Measurements from ENCODE around the gene NCKAP1. TPM values are rescaled to one million over a fixed set of nuclear protein-coding genes. Genes with fewer than 3 reads are reported as not detected.

NCKAP1 gene
- total RNA-seq, 1 donor = 1.6 TPM

GRCh38 chr2:182952741-182953450, 85.4 kb downstream of the NCKAP1 start:
- no peak for DNase-seq (ENCODE audit: low read depth in 2 of 3, low spot score in 2 of 3)

- DNase-seq (ENCODE audit: low read depth in 2 of 3, low spot score in 2 of 3) = no peak
Measured at GRCh38 chr2:182951948-182952663, 86.2 kb downstream of the NCKAP1 start.

GRCh38 chr2:182950546-182950945, 87.7 kb downstream of the NCKAP1 start:
- no peak for DNase-seq (ENCODE audit: low read depth in 2 of 3, low spot score in 2 of 3)

GRCh38 chr2:182949572-182950189, 88.6 kb downstream of the NCKAP1 start:
- no peak for DNase-seq (ENCODE audit: low read depth in 2 of 3, low spot score in 2 of 3)

GRCh38 chr2:182949052-182949451, 89.2 kb downstream of the NCKAP1 start:
- no peak for DNase-seq (ENCODE audit: low read depth in 2 of 3, low spot score in 2 of 3)

- DNase-seq (ENCODE audit: low read depth in 2 of 3, low spot score in 2 of 3) = no peak
Measured at GRCh38 chr2:182946958-182947369, 91.3 kb downstream of the NCKAP1 start.

- no peak for DNase-seq (ENCODE audit: low read depth in 2 of 3, low spot score in 2 of 3)
Measured at GRCh38 chr2:182943339-182943738, 94.9 kb downstream of the NCKAP1 start.

GRCh38 chr2:182942756-182943155, 95.5 kb downstream of the NCKAP1 start:
- no peak for DNase-seq (ENCODE audit: low read depth in 2 of 3, low spot score in 2 of 3)

- DNase-seq (ENCODE audit: low read depth in 2 of 3, low spot score in 2 of 3) = peak in 1 of 3 donors; percentile 34
Measured at GRCh38 chr2:182941919-182942318, 96.3 kb downstream of the NCKAP1 start.

GRCh38 chr2:182941121-182941722, 97.0 kb downstream of the NCKAP1 start:
- no peak for DNase-seq (ENCODE audit: low read depth in 2 of 3, low spot score in 2 of 3)

GRCh38 chr2:182937870-182938269, 100.4 kb downstream of the NCKAP1 start:
- no peak for DNase-seq (ENCODE audit: low read depth in 2 of 3, low spot score in 2 of 3)

- DNase-seq (ENCODE audit: low read depth in 2 of 3, low spot score in 2 of 3) = no peak
Measured at GRCh38 chr2:182933629-182934028, 104.6 kb downstream of the NCKAP1 start.

- DNase-seq (ENCODE audit: low read depth in 2 of 3, low spot score in 2 of 3) = no peak
Measured at GRCh38 chr2:182929972-182930371, 108.3 kb downstream of the NCKAP1 start.

- no peak for DNase-seq (ENCODE audit: low read depth in 2 of 3, low spot score in 2 of 3)
Measured at GRCh38 chr2:182924306-182924705, 114.0 kb downstream of the NCKAP1 start.

GRCh38 chr2:182921234-182921633, 117.0 kb downstream of the NCKAP1 start:
- no peak for DNase-seq (ENCODE audit: low read depth in 2 of 3, low spot score in 2 of 3)

GRCh38 chr2:182920631-182921056, 117.6 kb downstream of the NCKAP1 start:
- no peak for DNase-seq (ENCODE audit: low read depth in 2 of 3, low spot score in 2 of 3)

- no peak for DNase-seq (ENCODE audit: low read depth in 2 of 3, low spot score in 2 of 3)
Measured at GRCh38 chr2:182920089-182920488, 118.2 kb downstream of the NCKAP1 start.

GRCh38 chr2:182918961-182919652, 119.2 kb downstream of the NCKAP1 start:
- no peak for DNase-seq (ENCODE audit: low read depth in 2 of 3, low spot score in 2 of 3)

GRCh38 chr2:182917924-182918323, 120.3 kb downstream of the NCKAP1 start:
- DNase-seq (ENCODE audit: low read depth in 2 of 3, low spot score in 2 of 3) = no peak

- no peak for DNase-seq (ENCODE audit: low read depth in 2 of 3, low spot score in 2 of 3)
Measured at GRCh38 chr2:182916417-182916816, 121.8 kb downstream of the NCKAP1 start.
